Islet of Langerhans (tissue), 1 donor: ENCODE data around the gene CCDC9B.
A peak's percentile ranks its signal among the peaks of the same experiment; 100 is the strongest.

Experiments used
- FAIRE-seq: peaks from one replicate; lab custom pipeline; 2011; peaks lifted over from hg19 to GRCh38; lab: Jason Lieb, UNC

Gene CCDC9B

DNA sequence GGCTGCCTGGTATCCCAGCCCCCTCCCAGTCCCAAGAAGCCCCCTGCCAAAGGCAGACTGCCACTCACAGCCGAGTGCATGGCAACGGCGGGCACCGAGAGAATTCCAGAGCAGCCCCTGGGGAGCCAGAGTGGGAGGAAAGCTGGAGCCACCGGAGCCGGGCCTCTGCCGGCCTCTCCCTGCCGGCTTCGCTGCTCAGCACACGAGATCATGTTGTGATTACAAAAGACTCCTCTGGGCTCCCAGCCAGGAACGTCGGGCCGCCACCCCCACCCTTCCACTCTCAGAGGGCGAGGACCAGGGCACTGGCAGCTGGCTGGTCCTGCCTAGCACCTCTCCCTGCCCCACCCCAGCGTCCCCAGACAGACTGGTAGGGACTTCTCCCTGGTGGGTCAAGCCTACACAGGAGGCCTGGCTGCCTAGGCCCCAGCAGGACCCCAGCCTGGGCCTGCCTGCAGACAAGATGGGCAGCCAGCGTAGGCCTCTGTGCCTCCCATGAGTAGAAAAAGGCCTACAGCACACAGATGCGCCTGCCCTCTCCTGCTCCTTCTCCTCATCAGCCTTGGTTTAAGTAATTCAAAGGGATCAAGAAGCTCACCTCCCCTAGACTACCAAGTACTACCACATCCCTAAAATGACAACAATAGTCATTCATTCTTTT is at the start of gene CCDC9B:
Gene CCDC9B (minus strand): TSS at position 200 of the 661 bp plus-strand sequence. CDS start 120 bp downstream, at position 80.
- no peak for FAIRE-seq

DNA sequence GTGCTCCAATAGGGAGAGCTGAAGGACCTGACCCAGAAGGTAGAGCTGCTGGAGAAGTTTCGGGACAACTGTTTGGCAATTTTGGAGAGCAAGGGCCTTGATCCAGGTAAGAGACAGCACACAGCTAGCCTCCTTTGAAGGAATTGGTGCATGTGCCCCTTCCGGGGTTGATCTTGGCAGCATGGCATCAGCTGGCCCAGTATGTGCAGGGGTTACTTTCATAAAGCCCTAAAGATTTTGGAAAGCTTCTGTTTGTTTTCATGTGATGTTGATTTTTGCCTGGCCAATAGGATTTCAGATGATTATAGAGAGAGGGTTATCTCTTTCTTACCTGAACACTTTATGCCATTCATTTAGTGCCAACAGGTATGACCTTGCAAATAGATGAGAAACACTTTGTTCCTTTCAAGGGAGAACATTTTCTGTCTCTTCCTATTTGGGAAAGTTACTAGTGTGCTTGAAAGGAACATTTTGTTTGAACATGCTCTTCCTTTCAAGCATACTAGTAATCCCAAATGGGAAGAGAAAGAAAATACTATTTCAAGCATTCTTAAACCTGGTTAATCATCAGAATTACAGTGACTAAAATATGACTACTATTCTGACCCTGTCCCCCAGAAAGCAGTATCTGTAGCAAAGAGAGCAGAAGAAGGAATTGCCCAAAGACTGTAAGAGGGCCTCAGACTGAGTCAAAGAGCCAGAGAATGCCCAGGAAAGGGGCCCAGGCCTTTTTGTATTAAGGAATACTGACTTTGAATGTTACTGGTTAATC is 49.3 kb upstream of the CCDC9B start:
- no peak for FAIRE-seq

DNA sequence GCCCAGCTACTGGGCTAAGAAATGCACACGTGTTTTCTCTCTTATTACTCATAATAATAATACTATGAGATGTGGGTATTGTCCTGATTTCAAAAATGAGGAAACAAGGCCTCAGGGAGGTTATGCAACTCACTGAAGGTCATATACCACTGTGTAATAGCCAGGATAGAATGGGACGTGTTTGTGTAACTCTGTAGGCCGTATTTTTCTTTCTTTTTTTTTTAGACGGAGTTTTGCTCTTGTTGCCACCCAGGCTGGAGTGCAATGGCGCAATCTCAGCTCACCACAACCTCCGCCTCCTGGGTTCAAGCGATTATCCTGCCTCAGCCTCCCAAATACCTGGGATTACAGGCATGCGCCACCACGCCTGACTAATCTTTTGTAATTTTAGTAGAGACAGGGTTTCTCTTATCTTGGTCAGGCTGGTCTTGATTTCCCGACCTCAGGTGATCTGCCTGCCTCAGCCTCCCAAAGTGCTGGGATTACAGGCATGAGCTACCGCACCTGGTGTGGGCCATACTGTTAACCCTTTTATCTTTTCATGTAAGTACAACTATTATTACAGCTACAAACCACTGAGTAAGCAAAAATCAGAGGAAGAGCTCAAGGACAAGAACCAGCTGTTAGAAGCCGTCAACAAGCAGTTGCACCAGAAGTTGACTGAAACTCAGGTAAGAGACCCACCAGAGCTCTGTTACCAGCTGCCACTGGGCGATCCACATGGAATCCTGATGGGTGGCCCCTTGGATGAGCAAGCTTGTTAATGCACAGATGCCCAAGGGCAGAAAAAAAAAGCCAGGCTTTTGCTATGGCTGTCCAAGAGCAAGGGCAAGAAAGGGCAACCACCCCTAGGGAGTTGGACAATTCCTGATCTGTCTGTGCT is 48.4 kb upstream of the CCDC9B start:
- FAIRE-seq = no peak

DNA sequence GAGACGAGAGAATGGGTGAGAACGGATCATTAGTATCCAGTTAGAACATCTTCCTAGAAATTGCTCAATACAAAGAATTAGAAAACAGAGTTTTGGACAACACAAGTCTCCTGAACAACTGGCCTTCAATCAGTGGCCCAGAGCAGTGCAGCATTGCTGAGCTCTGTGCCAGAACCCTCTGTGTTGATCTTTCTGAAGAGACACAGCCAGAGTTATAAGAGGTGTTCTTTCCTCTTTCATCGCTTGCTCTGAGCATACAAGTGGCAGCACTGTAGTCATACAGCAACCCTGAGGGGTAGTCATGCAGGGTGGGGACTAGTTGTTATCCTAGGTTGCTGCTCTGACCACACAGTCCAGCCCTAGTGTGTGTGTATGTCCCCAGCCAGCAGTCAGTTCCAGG is 45.7 kb upstream of the CCDC9B start:
- no peak for FAIRE-seq

DNA sequence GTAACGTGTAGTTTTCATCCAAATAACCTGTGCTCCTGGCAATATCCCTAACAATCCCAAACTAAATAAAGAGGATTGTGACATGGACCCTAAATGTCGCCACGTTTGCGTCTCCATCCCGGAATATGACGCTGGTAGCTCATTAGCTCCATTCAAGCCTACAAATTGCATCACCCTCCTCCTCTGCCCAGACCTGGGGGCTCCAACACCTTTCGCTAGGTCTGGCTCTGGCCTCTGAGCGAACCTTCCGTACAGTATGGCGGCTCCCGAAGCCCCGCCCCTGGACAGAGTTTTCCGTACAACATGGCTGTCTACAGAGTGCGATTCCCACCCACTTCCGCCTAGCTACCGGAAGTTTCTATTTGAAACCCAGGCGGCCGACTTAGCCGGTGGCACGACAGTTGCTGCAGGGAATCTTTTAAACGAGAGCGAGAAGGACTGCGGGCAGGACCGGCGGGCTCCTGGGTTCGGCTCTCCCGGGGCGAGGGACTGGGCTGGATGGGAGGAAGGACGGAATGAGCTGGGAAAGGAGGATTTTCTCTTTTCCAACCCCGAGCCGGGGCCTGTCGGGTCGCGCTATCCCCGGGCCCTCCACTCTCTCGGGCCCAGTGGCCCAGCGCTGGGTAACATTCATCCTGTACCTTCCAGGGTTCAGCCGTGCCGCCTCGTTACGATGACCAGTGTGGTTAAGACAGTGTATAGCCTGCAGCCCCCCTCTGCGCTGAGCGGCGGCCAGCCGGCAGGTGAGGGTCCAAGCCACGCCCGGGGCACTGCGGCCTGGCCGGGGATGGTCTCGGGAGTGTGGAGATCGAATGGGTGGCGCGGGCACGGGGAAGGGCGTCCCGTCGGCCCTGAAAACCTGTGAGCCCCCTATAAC is 42.1 kb upstream of the CCDC9B start, which contains the start of gene KNSTRN:
Gene KNSTRN (plus strand): TSS at position 142 of the 877 bp plus-strand sequence. CDS start 115 bp downstream, at position 257.
- FAIRE-seq = peak; percentile 88

DNA sequence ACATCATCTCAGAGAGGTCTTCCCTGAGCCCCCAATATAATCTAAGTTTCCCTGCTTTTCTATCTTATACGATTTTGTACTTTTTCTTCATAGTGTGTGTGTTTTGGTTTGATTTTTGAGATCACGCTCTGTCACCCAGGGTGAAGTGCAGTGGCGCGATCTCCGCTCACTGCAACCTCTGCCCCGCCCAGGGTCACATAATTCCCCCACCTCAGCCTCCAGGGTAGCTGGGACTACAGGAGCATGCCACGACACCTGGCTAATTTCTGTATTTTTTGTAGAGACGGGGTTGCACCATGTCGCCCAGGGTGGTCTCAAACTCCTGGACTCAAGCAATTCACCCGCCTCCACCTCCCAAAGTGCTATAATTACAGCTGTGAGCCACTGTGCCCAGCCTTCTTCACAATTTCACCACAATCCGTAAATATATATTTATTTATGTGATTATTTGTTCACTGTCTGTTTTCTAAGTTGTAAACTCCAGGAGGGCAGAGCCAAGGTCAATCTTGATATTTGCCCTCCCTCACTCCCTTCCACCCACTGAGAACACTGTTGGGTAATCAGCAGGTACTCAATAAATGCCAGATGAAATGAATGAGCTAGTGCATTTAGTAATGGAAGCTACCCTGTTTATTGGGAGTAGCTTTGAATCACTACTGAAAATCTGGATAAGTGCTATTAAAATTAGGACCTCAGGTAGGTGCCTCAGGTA is 41.2 kb upstream of the CCDC9B start:
- FAIRE-seq = no peak

DNA sequence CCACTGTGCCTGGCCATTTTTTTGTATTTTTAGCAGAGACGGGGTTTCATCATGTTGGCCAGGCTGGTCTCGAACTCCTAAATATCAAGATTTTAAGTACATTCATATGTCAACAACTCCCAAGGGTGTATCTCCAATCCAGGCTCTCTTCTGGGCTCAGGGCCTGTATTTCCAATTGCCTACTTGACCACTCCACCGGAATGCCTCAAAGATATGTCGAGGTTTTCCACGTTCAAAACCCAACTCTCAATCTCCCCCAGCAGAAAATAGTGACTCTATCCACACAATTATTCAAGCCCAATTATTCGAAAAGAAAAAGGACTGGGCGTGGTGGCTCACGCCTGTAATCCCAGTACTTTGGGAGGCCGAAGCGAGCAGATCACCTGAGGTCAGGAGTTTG is 39.9 kb upstream of the CCDC9B start:
- no peak for FAIRE-seq

DNA sequence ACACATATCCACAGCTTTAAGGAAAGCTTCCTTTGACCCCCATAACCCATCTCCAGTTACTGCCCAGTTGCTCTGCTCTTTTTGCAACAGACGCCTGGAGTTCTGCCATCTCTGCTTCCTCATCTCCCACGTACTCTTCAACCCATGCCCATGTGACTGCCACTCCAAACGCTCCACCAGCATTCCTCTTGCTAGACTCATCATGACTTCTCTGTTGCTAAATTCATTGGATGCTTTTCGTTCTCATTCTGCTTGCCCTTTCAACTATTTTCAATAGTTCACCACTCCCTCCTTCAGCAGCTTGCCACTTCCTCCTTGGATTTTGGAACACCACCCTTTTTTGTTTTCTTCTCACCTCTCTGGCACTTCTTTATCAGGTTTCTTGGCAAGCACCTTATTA is 39.1 kb upstream of the CCDC9B start:
- no peak for FAIRE-seq

DNA sequence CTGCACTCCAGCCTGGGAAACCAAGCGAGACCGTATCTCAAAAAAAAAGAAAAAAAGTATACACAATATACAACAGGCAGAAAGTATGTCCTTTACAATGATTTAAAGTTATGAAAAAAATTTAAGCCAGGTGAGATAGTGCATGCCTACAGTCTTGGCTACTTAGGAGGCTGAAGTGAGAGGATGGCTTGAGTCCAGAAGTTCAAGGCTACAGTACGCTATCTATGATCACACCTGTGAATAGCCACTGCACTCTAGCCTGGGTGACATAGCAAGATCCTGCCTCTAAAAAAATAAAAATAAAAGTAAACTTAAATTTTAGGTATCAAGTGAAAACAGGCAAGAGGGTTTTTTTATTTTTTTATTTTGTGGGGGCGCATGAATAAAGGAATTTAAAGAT is 38.6 kb upstream of the CCDC9B start:
- FAIRE-seq = no peak

DNA sequence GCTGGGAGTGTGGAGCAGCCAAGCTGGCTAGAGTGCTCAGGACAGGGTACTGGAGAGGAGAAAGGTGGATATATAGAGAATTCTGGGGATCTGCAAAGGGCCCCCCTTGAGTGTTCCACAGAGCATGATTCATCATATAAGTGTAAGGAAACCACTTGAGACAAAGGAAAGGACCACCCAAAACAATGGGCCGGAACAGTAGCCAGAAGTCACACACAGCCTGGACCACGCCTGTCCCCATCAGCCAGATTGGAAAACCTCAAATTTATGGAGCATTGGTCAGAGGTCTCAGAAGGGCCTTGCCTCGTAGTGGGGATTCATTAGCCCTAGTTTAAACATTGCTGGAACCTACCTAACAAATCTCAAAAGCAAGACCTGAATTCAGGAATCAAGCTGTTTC is 36.9 kb upstream of the CCDC9B start:
- no peak for FAIRE-seq

DNA sequence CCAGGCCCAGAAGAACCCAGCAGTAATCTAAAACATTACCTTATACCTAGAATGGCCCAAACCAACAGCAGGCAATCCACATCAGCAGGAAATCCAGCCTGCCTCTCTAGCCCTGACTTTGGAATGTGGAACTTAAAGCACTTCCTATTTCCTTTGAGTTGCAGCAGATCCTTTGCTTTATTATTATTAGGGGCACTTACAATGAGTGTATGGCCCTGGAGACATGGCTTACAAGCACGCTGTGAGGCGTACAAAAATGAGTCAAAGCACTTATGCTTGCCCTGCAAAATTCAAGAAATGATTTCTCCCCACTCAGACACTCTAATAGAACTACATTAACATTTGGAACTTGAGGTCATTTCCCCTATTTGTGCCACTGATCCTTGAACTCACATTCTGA is 32.2 kb upstream of the CCDC9B start:
- no peak for FAIRE-seq

DNA sequence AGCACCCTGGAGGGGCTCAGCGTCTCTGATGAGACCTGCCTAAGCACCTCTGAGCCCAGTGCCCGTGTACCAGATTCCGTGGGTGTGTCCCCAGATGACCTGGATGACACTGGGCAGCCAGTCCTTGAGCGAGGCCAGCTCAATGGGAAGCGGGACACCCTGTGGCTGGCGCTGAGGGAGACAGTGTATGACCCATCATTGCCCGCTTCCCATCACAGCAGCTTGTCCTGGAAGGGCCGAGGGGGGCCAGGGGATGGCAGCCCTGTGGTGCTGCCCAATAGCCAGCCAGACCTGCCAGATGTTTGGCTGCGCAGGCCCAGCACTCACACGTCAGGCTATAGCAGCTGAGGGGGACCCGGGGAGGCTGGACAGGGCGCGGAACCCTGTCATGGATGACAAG is 29.2 kb upstream of the CCDC9B start:
- no peak for FAIRE-seq

DNA sequence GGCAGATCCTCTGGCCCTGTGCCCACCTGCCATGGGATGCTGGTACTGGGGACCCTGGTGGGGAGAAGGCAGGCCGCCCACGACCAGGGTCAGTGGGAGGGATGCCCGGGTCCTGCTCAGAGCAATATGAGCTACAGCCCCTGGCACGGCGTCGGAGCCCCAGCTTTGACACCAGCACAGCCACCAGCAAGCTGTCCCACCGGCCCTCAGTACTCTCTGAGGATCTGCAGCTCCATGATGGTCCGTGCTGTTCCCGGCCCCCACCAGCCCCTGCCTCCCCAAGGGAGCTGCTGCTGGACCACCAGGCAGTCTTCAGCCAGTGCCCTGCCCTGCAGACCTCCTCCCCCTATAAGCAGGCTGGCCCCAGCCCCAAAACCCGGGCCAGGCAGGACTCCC is 28.7 kb upstream of the CCDC9B start:
- no peak for FAIRE-seq

DNA sequence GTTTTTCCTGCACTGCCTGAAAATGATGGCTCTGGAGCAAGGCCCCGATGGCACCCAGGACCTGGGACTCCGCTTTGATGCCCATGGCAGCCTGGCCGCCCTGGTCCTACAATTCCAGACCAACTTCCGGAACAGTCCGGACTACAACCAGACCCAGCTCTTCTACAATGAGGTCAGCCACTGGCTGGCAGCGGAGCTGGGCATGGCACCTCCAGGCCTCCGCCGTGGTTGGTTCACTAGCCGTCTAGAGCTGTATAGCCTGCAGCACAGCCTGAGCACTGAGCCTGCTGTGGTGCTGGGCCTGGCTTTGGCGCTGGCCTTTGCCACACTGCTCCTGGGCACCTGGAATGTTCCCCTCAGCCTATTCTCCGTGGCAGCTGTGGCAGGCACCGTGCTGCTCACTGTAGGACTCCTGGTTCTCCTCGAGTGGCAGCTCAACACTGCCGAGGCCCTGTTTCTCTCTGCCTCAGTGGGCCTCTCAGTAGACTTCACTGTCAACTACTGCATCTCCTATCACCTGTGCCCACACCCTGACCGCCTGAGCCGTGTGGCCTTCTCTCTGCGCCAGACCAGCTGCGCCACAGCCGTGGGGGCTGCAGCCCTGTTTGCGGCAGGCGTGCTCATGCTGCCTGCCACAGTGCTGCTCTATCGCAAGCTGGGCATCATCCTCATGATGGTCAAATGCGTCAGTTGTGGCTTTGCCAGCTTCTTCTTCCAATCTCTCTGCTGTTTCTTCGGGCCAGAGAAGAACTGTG is 28.2 kb upstream of the CCDC9B start:
- no peak for FAIRE-seq

DNA sequence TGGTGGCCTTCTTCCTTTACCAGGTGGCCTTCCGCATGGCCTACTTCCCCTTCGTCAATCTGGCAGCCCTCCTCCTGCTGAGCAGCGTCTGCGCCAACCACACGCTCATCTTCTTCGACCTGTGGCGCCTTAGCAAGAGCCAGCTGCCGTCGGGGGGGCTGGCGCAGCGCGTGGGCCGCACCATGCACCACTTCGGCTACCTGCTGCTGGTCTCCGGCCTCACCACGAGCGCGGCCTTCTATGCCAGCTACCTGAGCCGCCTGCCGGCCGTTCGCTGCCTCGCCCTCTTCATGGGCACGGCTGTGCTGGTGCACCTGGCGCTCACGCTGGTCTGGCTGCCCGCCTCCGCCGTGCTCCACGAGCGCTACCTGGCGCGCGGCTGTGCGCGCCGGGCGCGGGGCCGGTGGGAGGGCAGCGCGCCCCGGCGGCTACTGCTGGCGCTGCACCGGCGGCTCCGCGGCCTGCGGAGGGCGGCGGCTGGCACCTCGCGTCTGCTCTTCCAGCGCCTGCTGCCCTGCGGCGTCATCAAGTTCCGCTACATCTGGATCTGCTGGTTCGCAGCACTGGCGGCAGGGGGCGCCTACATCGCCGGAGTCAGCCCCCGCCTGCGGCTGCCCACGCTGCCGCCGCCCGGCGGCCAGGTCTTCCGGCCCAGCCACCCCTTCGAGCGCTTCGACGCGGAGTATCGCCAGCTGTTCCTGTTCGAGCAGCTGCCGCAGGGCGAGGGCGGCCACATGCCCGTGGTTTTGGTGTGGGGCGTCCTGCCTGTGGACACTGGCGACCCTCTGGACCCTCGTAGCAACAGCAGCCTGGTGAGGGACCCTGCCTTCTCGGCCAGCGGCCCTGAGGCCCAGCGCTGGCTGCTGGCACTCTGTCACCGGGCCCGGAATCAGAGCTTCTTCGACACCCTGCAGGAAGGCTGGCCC is 27.2 kb upstream of the CCDC9B start:
- no peak for FAIRE-seq

DNA sequence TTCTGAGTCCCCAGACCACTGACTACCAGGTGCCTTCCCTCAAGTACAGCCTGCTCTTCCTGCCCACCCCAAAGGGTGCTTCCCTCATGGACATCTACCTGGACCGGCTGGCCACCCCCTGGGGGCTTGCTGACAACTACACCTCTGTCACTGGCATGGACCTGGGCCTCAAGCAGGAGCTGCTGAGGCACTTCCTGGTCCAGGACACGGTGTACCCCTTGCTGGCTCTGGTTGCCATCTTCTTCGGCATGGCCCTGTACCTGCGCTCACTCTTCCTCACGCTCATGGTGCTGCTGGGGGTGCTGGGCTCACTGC is 26.6 kb upstream of the CCDC9B start:
- FAIRE-seq = no peak

DNA sequence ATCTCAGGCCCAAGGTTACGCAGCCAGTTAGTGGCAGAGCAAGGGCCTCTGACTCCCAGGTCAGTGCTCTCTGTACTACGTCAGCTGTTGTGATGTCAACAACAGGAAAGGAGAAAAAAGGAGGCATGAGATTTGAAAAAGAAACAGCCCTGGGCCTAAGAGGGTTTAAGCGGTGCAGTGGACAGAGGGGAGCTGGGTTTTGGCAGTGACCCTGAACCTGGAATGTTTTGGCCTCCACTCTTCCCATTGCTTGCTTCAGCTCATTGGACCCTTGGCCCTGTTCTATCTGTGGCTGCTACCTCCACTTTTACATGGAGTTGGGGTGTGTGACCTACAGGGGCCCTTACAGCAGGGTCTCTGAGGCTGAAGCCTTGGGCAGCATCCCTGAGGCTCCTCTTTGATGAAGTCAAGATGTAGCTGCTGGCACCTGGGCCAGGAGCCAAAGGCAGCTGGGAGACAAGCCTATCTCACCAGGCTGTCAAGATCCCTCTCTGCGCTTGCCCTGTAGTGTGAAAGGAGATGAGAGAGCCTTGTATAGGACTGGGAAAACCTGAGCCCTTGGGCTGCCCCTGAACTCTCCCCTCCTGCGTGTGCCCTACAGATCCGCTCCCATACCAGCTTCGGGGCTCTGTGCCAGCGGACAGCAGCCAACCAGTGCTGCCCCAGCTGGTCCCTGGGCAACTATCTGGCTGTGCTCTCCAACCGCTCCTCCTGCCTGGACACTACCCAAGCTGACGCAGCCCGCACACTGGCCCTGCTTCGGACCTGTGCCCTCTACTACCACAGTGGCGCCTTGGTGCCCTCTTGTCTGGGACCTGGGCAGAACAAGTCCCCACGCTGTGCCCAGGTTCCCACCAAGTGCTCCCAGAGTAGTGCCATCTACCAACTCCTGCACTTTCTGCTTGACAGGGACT is 26.0 kb upstream of the CCDC9B start:
- no peak for FAIRE-seq
